NB4 (cell line): ENCODE data around the gene OAT.

Source experiments
- CTCF ChIP-seq: IDR thresholded peaks from one replicate; pipeline ENCODE4 v1.5.1; 2012; ENCODE audit warnings: low read depth, low read length
- MYC ChIP-seq: IDR thresholded peaks from 2 replicates; pipeline ENCODE4 v1.6.1; 2011; ENCODE audit warnings: low read depth, low read length

- TF ChIP-seq MYC (no peak), CTCF (no peak)
Observed at GRCh38 chr10:124348801-124349200, 69.9 kb downstream of the OAT start.
